Fibroblast of skin of left biceps (primary cell): Measurements from ENCODE around the gene ATG16L1.

Experiments used
- DNase-seq, 2 experiments: peaks; one replicate each; pipeline ENCODE4 v3.0.0-alpha.2; 2013; ENCODE audit warnings: low read depth in 2 of 2

Gene ATG16L1

DNA sequence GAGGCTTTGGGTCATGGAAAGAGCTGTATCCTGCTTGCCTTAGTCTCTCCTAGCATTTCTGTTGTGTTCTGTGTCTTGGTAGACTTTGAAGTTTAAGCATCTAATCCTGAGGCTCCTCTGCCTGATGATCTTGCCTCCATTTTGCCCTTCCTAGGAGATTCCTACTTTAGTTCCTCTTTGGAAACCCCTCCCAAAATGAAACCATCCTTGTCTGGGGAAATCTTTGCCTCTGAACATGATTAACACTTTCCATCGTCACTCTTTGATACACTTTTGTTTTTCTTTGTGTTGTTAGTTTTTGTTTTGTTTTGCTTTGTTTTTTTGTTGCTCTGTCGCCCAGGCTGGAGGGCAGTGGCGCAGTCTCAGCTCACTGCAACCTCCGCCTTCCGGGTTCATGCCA, 9.2 kb downstream of the ATG16L1 start:
- DNase-seq = no peak

DNA sequence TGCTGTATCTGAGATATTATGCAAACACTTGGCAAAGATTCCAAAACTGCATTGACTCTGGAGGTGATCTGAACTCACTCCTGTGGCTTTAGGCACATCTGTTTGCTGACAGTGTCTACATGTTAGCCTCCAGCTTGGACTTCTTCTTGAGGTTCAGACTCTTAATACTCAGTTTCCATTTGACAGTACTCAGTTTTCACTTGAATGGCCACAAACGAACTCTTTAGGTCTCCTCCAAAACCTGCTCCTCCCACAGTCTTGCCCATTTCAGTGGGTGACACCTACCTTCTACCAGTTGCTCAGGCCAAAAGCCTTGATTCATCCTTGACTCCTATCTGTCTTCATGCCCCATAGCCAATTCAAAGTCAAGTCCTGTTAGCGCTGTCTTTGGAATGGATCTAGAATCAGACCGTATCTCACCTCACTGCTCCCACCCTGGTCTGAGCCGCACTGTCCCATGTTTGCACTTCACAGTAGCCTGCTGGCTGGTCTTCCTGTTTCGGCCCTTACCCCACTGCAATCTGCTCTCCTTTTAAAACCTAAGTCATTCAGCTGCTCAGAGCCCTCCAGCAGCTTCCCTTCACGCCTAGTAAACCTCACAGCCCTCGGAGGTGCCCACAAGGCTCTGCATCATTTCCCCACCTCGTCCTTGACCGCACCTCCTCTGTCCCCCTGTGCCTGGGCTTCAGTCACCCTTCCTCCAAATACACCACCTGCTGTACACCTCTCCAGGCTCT, 10.5 kb downstream of the ATG16L1 start:
- DNase-seq = no peak

DNA sequence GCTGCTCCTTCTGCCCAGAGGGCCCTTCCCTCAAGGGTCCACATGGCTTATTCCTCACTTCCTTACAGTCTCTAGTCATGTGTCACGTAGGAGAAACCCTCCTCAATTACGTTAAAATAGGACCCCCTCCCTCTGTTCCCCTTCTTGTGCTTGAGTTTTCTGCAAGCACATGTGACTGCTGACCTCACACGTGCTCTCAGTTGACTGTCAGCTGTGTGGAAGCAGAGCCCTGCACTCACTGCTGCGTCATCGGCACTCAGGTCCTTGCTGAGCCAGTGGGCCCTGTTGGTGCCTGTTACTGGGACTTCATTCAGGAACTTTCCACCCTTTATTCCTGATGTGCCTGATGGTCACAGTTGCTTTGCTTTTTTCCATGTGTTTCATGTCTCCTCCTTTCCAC, 11.1 kb downstream of the ATG16L1 start:
- no peak for DNase-seq

DNA sequence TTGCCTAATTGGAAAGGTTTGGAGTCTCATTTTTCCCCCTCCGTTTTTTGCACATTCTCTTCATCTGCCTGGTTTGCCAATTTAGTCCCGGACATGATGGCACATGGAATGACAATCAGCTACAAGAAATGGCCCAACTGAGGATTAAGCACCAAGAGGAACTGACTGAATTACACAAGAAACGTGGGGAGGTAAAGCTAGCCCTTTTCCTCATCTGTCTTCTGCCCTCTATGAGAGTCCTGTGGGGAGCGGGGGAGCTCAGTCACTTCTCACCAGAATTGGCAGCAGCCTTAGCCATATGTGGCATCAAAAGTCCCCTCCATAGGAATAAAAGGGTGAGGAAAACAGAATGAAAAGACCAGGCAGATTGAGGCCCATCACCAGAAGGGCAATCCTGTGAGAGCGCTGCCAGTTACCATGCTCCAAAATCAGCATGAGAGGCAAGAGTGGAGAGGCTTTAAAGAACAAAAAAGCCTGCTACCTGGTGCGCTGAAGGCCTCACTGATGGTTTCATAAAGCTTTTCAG, 11.6 kb downstream of the ATG16L1 start:
- no peak for DNase-seq

DNA sequence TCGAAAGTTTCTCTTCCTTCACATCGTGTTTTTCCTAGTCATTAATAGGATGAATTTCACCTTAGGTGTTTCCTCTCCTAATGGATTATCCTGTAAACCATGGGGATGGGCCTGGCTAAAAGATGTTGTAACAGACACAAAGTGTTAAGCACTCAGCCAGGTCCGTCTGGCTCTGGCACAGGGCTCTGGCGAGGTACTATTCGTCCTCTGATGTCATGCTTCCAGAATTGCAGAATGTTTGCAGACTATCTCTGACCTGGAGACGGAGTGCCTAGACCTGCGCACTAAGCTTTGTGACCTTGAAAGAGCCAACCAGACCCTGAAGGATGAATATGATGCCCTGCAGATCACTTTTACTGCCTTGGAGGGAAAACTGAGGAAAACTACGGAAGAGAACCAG, 13.2 kb downstream of the ATG16L1 start:
- DNase-seq = no peak

DNA sequence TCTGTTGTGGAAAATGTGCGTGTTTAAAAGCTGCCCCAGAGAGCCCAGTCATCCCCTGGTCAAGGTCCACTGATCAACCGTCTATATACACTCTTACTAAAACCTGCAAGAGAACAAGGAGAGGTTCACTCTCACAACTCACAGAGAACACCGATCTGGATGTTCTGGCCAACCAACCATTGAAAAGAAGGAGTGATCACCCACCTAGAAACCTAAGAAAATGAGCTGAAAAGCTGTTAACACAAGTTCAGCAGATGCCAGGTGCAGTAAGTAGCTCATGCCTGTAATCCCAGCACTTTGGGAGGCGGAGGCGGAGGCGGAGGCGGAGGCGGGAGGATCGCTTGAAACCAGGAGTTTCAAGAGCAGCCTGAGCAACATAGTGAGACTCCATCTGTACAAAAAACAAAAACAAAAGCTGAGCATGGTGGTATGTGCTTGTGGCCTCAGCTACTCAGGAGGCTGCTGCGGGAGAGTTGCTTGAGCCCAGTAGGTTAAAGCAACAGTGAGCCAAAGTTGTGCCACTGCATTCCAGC, 14.5 kb downstream of the ATG16L1 start:
- no peak for DNase-seq

DNA sequence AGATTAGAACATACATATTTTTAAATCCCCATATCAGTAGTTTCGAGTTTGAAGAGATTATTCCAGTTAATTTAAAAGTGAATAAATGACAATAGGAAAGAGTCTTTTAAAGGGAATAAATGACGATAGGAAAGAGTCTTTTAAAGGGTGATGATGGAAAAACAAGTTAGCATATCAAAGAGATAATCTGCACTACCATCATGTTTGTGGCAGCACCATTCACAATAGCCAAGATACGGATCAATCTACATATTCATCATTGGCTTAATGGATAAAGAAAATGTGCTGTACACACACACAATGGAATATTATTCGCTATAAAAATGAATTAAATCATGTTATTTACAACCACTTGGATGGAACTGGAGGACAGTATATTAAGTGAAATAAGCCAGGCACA, 15.0 kb downstream of the ATG16L1 start:
- DNase-seq = no peak

DNA sequence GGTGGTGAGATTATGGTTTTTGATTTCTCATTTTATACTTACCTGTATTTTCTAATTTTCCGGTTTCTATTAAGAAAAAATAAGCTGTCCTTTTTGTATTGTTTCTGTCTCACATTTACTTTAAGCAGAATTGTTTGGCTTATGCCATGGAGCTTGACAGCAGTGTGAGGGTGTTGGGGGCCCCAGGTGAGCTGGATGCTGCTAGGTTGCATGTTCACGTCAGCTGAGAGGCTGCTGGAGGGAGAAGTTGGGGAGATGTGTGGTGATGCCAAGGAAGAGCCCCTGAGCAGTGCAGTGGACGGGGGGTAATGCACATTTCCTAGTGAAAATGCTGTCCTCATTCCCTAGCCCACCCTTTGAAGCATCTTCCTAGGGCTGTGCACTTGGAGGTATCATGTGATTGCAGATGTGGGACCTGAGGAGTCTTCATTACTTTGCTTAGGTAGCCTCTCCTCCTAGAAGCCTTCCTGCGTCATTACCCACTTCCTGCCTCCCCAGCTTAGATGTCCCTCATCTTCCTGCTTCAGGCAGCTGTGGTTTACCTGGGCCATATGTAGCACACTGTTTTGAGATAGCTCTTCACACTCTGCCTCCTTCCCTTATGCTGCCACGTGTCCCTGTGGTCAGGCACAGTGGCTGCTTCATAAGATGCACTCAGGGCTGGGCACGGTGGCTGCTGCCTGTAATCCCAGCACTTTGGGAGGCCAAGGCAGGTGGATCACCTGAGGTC, 16.2 kb downstream of the ATG16L1 start:
- no peak for DNase-seq

DNA sequence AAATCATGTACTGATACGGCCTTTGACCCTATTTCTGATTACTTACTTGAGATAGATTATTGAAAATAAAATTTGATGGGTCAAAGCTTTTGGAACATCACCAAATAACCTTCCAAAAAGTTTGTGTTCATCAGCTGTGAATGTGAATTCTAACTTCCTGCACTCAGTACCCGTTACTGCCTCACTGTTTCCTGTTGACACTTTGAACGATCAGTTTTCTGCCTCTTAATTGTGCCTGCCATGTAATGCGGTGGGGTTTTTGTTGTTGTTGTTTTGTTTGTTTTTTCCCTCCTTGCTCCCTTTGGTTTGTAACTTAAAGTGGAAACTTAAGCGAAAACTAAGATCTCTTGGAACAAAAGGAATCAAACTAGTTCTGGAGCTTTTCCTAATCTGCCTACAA, 18.9 kb downstream of the ATG16L1 start:
- no peak for DNase-seq

DNA sequence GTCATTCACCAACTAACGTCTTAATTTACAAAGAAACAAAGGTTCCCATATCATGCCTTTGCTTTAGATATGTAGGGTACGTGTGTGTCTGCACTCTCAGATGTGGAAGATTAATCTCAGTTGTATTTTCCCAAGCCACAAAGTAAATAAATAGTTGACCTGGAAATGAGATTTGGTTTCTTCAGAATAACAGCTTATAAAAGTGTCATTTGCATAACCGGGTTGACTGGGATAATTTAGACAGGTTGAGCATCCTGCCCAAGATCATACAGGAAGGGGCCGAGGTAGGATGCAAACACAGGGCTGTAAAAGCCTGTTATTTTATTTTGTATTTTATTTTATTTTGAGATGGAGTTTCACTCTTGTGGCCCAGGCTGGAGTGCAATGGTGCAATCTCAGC, 19.5 kb downstream of the ATG16L1 start:
- no peak for DNase-seq

DNA sequence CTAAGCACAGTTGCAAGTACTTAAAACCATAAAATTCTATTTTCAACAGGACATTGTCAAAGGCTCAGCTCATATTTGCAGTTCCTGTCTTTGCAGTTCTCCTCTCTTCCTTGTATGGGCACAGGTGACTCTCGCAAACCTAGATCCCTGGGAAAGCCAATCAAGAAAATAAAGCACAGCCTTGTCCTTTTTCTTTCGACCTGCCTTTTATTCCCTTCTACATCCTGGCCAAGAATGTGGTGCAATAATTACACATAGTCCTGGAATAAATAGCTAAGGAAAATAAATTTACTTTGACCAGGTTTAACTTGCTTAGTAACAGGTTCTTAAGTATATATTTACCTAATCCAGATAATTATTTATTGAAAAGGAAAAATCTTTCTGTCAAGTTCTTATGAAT, 20.2 kb downstream of the ATG16L1 start:
- no peak for DNase-seq

DNA sequence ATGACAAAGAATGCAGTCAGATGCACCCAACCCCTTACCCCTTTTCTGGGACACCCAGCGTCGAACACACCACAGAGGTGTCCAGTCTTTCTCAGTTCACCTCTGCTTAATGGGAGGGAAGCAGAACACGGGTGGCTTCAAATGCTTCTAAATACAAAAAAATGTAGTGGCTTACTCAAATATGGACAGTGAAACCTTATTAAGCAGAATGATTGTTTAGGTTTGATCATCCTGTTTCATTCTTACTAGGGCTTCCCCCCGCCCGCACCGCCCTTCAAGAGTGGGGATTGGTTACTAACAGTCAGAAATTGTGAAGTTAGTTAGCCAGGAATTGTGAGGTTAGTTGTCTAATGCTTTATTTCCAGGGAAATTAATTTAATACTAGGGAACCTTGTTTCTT, 21.6 kb downstream of the ATG16L1 start:
- DNase-seq = no peak

DNA sequence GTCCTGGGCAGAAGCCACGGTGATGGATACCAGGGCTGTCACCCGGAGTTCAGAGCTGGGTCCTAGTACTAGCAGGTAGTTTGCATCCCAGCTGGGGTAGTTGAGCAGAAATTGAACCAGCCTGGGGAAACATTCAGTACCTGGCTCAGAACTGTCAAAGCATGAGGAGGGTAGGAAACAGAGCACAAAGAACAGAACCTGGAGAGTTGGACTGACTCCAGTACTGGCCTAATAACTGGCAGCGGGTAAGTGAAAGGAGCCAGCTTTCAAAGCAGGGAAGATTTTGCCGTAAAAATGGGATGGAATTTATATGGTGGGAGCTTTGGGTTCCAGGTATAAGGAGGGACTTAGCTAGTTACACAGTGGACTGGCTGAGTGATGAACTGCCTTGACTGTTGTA, 23.8 kb downstream of the ATG16L1 start:
- DNase-seq = no peak

DNA sequence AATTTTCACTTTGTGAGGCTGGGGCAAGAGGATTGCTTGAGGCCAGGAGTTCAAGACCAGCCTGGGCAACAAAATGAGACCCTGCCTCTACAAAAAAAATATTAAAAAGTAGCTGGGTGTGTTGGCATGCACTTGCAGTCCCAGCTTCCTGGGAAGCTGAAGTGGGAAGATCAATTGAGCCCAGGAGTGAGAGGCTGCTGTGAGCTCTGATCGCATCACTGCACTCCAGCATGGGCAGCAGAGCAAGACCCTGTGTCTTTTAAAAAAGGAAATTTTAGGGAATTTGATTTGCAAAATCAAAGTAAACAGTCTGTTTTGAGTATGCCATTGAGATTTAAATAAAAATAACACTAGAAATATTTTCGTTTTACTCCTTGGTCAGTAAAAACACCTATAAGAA, 27.4 kb downstream of the ATG16L1 start:
- no peak for DNase-seq

DNA sequence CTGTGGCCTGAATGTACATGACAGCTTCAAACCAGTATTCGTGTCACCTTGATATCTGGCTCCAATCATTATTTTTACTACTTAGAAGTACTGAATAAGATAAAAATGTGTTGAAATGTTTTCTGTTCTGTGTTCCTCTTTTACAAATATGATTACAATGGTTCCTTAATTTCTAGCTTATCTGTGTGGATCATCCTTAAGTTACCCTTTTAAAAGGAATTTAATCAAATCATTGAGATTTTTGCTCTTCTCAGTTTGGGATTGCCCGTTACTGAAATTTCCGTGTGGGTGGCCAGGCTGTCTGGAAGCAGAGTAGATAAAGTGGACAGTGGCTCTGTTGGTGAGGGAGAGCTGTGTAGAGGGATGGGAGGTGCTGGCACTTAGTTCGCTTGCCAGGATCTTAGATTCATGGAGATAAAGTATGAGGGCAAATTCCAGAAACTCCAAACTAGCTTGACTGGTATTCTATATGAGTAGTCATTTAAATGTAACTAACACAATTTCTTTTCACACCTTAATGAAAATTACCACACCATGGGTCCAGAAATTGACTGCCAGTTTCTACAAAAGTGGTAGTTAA, 28.7 kb downstream of the ATG16L1 start:
- no peak for DNase-seq

DNA sequence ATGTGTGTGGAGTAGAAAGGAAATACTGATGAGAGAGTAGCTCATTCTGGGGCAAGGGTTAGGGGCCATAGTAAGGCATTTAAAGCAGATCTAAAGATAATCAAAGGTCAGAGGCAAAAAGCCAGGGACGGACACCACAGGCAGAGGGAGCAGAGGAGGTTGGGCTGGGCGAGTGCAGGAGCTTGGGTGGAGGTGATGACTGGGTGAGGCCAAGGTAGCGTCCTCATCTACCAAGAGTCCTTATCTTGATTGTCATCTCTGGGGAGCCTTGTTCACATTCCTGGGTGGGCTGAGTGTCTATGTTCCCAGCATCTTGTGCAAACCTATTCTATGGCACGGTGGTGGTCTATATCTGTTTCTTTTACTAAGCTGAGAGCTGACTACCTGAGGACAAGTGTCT, 30.1 kb downstream of the ATG16L1 start:
- no peak for DNase-seq

DNA sequence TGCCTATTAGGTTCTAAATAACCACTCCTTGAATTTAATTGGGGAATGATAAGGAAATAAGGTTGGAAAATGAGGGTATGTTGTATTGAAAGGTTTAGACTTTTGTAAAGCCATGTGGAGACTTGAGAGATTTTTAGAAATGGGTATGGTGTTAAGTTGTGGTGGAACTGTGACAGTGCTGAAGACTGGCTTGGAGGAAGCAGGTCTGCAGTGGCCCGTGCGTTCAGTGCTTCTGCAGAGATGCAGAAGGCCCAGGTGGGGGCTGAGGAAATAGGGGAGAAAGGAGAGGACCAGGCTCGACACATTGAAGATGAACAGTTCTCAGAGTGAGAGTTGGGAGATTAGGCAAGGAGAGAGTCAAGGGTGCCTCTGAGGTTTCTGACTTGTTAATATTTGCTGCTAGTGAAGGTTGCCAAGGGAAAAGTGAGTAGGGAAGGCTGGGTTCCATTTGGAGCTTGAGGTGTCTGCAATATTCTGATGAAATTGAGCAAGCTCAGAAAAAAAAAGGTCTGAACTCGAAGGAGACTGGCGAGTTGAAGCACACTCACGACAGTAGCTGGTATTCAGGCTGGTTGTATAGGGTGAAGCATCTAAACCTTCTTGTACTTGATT, 30.6 kb downstream of the ATG16L1 start:
- no peak for DNase-seq

DNA sequence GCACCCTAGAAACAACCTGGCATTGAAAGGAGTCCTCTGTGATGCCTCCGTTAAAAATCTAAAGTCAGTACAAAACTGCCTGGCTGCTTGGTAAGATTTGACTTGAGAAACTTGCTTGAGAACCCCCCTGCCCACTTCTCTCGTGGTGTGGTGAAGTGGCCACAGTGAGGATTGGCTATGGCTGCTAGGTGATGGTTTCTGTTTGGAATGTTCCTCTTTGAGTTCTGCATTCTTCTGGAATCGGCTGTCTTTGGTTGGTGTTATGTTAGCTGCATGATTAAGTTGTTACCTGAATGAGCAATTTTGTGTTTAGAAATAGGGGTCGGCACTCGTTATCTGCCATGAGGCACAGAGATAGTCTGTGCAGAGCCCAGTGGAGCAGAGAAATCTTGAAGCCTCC, 34.4 kb downstream of the ATG16L1 start:
- no peak for DNase-seq

DNA sequence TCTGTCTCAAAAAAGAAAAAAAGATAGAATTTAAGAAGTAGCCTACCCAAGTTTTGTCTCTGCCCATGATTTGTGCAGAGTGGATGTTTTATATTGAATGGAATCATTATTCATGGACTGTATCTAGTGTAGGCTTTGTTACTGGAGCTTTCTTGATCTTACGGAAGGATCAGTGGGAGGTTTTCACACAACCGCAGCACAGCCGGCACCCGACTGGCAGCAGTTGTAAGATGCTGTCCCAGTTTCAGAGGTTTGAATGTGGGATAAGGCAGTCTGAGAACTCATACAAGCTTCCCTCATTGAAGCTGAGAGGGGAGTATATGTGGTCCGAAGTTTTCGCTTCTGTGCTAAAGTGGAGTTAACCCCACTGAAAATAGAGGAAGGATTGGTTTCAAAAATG, 36.4 kb downstream of the ATG16L1 start:
- DNase-seq = no peak

DNA sequence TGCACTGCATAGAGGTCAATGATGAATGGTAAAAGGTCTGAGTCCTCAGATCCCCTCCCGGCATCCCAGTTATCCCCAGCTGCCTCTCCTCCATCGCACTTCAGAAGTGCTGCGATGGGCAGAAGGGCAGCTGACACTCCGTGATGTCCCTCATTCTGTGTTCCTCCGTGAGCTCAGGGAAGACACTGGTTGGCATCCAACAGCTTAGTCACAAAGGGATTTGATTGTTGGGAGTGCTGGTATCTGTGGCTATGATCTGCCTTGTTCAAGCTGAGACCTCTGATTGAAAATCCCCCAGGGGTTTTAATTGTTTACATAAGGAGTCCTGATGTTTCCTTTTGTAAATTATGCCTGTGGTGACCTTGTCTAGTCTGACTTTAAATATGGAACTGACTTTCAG, 37.2 kb downstream of the ATG16L1 start:
- no peak for DNase-seq

DNA sequence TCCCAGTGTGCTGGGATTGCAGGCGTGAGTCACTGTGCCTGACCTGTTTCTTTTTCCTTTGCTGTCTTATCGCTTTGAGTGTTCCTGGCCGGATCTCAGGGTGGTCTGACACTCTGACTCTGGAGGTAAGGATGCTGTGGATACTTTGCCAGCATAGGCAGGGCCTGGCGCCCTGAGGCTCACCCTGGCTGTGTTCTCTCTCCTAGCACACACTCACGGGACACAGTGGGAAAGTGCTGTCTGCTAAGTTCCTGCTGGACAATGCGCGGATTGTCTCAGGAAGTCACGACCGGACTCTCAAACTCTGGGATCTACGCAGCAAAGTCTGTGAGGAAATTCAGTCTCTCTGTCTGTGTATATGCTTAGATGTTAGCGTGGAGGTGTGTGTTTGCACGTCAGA, 38.2 kb downstream of the ATG16L1 start:
- no peak for DNase-seq
